ENCODE measurements around the gene CRY2.

DNA sequence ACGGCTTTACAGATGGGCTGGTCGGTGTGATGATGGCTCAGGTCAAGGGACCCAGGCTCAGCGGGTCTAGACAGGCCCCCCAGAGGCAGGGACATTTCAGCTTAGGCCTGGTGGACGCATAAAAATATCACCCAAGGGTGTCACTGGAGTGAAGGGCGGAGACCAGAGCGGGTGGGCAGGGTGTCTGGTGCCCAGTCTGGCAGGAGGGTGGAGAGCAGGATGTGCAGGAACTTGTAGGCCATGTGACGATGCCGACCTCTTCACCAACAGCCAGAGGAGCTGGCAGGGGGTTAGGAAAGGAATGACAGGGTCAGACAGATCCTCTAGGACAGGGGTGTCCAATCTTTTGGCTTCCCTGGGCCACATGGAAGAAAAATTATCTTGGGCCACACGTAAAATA is 42.7 kb downstream of the CRY2 start:
- TF ChIP-seq GLIS3 (CRISPR knock-in tag; IDR thresholded peaks at IDR 0.05), result no peak
- no peak for TF ChIP-seq ZNF565 (CRISPR knock-in tag; conservative IDR thresholded peaks at IDR 0.05; ENCODE audit: low read depth)
- TF ChIP-seq ZFP3 (CRISPR knock-in tag; IDR thresholded peaks at IDR 0.05), result no peak
- TF ChIP-seq ZFP30 (CRISPR knock-in tag; IDR thresholded peaks at IDR 0.05), result no peak
- TF ChIP-seq ESRRG (CRISPR knock-in tag; IDR thresholded peaks at IDR 0.05), result no peak
- TF ChIP-seq ZC3H10 (CRISPR knock-in tag; IDR thresholded peaks at IDR 0.05), result no peak

Measured in SK-N-SH treated with all-trans-retinoic acid at 6 μM for 48 hours (cell line).